HepG2 (cell line): Measurements from ENCODE around the gene TFRC.
"Not testable (repeated sequence)": the region's sequence is repeated elsewhere in the genome, so short reads cannot be mapped to it uniquely, and the experiment has no call there.

Experiments used
- CEBPB ChIP-seq: IDR thresholded peaks from 2 replicates; pipeline ENCODE4 v1.6.1; 2011; ENCODE audit warnings: low read depth, low read length, improper control_type of control experiment, borderline replicate concordance
- CTCF ChIP-seq: sonication (generic); formaldehyde crosslinking; IDR thresholded peaks from 2 replicates; pipeline ENCODE4 v1.5.0; 2020; ENCODE audit warnings: mild to moderate bottlenecking, missing genetic modification reagents, moderate library complexity
- EZH2 ChIP-seq: conservative IDR thresholded peaks from 2 replicates; pipeline ENCODE4 v1.6.1; 2012; ENCODE audit warnings: mild to moderate bottlenecking, low read depth, low read length, moderate library complexity
- FOXJ3 ChIP-seq: sonication (generic); formaldehyde crosslinking; IDR thresholded peaks from 2 replicates; pipeline ENCODE4 v1.4.0; 2020; ENCODE audit warnings: missing genetic modification reagents, mild to moderate bottlenecking, borderline replicate concordance
- PAX8 ChIP-seq: sonication (generic); formaldehyde crosslinking; IDR thresholded peaks from 2 replicates; pipeline ENCODE4 v1.8.0; 2022; ENCODE audit warnings: mild to moderate bottlenecking, missing genetic modification reagents, borderline replicate concordance
- PHF21A ChIP-seq: sonication (generic); formaldehyde crosslinking; IDR thresholded peaks from 2 replicates; pipeline ENCODE4 v1.5.0; 2020; ENCODE audit warnings: mild to moderate bottlenecking, missing genetic modification reagents
- SALL1 ChIP-seq: sonication (generic); formaldehyde crosslinking; IDR thresholded peaks from 2 replicates; pipeline ENCODE4 v1.8.0; 2022; ENCODE audit warnings: mild to moderate bottlenecking, missing genetic modification reagents
- TCF7 ChIP-seq: sonication (generic); IDR thresholded peaks from 2 replicates; pipeline ENCODE4 v1.6.1; 2016; ENCODE audit warnings: antibody characterized with exemption, low read depth
- ZNF776 ChIP-seq: sonication (generic); formaldehyde crosslinking; IDR thresholded peaks from 2 replicates; pipeline ENCODE4 v1.4.0; 2020; ENCODE audit warnings: mild to moderate bottlenecking, missing genetic modification reagents
- TF ChIP-seq, protein P1 (sequence below): sonication (generic); formaldehyde crosslinking; IDR thresholded peaks from 2 replicates; pipeline ENCODE4 v1.4.0; 2020; ENCODE audit warnings: mild to moderate bottlenecking, missing genetic modification reagents
- TF ChIP-seq, protein P2 (sequence below), 2 experiments: IDR thresholded peaks; 2 replicates each; pipeline ENCODE4 v1.6.1; 2011 to 2012; ENCODE audit warnings: low read length in 2 of 2, borderline replicate concordance in 1 of 2, low read depth in 1 of 2, mild to moderate bottlenecking in 1 of 2, moderate library complexity in 1 of 2

DNA sequence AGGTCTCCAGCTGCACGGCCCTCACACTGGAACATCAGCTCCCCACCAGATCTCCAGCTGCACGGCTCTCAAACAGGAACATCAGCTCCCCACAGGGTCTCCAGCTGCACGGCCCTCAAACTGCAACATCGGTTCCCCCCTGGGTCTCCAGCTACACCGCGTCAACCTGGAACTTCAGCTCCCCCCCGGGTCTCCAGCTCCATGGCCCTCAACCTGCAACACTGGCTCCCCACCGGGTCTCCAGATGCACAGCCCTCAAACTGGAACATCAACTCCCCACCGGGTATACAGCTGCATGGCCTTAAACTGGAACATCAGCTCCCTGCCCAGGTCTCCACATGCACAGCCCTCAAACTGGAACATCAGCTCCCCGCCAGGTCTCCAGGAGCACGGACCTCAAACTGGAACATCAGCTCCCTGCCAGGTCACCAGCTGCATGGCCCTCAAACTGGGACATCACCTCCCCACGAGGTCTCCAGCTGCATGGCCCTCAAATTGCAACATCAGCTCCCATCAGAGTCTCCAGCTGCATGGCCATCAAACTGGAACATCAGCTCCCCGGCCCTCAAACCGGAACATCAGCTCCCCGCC is 81.4 kb downstream of the TFRC start:
- not testable (repeated sequence) for TF ChIP-seq CEBPB; PHF21A; CTCF (CRISPR knock-in tag); EZH2; SALL1 (CRISPR knock-in tag); ZNF776 (CRISPR knock-in tag); PAX8; FOXJ3 (CRISPR knock-in tag); TCF7
- TF ChIP-seq, protein P1, sequence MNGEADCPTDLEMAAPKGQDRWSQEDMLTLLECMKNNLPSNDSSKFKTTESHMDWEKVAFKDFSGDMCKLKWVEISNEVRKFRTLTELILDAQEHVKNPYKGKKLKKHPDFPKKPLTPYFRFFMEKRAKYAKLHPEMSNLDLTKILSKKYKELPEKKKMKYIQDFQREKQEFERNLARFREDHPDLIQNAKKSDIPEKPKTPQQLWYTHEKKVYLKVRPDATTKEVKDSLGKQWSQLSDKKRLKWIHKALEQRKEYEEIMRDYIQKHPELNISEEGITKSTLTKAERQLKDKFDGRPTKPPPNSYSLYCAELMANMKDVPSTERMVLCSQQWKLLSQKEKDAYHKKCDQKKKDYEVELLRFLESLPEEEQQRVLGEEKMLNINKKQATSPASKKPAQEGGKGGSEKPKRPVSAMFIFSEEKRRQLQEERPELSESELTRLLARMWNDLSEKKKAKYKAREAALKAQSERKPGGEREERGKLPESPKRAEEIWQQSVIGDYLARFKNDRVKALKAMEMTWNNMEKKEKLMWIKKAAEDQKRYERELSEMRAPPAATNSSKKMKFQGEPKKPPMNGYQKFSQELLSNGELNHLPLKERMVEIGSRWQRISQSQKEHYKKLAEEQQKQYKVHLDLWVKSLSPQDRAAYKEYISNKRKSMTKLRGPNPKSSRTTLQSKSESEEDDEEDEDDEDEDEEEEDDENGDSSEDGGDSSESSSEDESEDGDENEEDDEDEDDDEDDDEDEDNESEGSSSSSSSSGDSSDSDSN (CRISPR knock-in tag): not testable (repeated sequence)
- TF ChIP-seq, protein P2, sequence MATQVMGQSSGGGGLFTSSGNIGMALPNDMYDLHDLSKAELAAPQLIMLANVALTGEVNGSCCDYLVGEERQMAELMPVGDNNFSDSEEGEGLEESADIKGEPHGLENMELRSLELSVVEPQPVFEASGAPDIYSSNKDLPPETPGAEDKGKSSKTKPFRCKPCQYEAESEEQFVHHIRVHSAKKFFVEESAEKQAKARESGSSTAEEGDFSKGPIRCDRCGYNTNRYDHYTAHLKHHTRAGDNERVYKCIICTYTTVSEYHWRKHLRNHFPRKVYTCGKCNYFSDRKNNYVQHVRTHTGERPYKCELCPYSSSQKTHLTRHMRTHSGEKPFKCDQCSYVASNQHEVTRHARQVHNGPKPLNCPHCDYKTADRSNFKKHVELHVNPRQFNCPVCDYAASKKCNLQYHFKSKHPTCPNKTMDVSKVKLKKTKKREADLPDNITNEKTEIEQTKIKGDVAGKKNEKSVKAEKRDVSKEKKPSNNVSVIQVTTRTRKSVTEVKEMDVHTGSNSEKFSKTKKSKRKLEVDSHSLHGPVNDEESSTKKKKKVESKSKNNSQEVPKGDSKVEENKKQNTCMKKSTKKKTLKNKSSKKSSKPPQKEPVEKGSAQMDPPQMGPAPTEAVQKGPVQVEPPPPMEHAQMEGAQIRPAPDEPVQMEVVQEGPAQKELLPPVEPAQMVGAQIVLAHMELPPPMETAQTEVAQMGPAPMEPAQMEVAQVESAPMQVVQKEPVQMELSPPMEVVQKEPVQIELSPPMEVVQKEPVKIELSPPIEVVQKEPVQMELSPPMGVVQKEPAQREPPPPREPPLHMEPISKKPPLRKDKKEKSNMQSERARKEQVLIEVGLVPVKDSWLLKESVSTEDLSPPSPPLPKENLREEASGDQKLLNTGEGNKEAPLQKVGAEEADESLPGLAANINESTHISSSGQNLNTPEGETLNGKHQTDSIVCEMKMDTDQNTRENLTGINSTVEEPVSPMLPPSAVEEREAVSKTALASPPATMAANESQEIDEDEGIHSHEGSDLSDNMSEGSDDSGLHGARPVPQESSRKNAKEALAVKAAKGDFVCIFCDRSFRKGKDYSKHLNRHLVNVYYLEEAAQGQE (IDR thresholded peaks at IDR 0.05; ENCODE audit: borderline replicate concordance in 1 of 2, low read depth in 1 of 2, low read length in 2 of 2): not testable (repeated sequence)
